Glomerular visceral epithelial cell (primary cell): ENCODE results near the gene SH3BP2.

Source experiments
- DNase-seq: peaks from one replicate; pipeline ENCODE4 v3.0.0-alpha.2; 2016; ENCODE audit errors: extremely low spot score

Gene SH3BP2, protein sequence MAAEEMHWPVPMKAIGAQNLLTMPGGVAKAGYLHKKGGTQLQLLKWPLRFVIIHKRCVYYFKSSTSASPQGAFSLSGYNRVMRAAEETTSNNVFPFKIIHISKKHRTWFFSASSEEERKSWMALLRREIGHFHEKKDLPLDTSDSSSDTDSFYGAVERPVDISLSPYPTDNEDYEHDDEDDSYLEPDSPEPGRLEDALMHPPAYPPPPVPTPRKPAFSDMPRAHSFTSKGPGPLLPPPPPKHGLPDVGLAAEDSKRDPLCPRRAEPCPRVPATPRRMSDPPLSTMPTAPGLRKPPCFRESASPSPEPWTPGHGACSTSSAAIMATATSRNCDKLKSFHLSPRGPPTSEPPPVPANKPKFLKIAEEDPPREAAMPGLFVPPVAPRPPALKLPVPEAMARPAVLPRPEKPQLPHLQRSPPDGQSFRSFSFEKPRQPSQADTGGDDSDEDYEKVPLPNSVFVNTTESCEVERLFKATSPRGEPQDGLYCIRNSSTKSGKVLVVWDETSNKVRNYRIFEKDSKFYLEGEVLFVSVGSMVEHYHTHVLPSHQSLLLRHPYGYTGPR

DNA sequence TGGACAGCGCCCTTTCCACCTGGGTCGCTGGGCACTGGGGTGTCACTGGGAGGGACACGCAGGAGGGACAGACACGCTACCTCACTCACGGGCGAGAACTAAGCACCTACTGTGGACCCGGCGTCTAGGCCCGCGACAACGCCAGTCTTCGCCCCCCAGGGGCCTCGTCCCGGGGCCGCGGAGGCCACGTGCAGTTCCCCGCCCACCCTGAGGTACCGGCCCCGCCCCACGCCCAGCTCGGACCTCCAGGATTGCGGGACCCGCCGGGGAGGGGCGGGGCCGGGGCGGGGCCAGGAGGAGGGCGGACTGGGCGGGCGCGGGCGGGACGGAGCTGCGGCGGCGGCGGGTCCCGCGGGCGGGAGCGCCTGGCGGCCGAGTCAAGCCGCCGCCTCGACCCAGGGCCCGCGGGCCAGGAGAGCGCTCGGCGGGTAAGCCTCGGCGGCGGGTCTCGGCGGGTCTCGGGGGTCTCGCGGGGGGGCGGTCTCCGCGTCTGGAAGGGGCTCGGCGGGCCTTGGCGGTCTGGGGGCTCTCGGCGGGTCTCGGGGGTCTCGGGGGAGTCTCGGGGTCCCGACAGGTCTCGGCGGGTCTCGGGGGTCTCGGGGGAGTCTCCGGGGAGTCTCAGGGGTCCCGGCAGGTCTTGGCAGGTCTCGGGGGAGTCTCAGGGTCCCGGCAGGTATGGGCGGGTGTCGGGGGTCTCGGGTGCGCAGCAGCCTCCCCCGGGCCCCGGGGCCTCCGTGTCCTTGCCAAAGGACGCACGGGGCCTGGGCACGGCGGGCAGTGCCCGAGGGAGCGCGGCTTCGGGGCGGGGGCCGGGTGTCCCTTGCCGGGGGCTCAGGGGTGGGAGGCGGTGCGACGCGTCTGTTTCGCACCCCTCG lies at the start of gene SH3BP2:
TSS of gene SH3BP2 (plus strand) at position 375 of the 875 bp plus-strand sequence. CDS start 27,533 bp downstream, outside the sequence.
- peak; percentile 84 for DNase-seq

DNA sequence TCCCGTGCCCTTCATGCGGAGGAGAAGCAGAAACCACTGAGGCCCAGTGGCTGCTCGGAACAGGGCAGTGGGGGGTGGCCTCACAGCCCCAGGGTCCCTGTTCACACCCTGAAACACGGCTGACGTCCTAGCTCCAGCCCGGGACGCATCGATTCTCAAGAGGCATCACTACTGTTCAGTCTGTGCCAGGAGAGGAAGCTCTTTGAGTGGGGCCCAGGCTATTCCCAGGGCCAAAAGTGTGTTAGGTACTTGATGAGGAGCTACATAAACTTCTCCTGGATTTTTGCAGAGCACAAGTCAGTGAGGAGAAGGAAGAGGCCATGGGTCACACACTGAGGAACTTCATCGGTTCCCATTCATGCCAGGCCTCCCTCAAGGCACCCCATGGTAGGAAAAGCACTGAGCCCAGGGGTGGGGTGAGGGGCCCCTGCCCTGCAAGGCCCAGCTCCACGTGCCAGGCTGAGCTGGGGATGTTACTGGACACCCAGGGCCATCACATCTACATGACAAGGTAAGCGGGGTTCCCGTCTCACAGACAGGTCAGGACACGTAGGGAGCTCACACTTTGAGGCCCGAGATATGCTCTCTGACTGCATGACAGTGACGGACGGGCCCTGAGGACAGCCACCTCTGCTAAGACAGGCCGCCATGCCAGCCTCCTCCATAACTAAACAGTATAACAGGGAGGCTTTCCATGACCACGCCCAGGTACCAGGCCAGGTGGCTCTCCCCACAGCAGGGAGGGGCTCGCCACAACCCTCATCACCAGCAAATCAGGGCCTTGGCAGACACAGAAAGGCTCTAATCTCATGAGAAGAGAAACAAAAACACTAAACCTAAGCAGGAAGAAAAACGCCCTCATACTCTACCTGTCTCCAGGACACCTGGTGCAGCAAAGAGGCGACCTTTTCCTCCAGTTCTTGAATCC lies 49.1 kb upstream of the SH3BP2 start:
- DNase-seq = no peak

DNA sequence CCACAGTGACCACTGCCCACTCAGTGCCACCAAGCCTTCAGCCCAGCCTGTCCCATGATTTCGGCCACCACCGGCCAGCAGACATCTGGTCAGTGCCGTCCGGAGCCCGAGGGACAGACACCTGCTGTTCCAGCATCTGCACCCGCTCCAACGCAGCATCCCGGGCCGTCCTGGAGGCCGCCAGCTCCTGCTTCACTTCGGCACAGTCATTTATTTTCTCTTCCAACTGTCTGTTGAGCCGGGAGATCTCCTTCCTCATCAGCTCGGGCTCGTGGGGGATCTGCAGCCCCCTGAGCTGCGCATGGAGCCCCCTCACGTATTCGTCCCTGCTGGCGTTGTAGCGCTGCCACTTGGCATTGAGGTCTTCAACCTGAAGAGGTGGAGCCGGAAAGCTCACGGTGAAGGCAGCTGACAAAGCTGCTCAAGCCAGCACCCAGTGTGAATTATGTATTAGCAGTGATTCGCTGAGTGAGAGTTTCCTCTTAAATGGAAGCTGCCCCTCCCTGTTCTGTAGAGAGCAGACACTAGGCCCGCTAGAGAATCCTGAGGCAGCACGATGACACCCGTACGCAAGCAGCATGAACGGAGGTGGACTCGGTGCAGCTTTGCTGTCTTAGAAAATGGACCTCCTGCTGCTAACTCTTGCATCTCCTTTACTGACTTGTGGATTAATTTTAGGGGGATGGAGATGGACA lies 48.2 kb upstream of the SH3BP2 start:
- no peak for DNase-seq

DNA sequence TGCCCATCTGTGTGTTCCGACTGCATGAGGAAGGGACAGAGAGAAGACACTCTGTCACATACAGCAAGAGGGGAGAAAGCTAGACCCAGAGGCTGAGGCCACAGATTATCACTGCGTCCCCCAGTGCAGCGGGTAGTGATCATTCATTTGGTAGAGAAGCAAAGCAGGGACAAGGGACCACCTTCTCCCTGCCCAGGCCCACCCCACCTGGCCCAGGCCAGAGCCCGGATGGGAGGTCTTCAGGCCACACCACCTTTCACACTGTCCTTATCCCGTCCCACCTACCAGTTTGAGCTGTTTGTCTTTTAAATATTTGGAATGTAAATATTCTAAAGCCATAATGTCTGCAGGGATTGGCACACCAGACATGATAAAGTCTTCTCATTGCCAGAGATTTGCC lies 47.4 kb upstream of the SH3BP2 start:
- DNase-seq = no peak

DNA sequence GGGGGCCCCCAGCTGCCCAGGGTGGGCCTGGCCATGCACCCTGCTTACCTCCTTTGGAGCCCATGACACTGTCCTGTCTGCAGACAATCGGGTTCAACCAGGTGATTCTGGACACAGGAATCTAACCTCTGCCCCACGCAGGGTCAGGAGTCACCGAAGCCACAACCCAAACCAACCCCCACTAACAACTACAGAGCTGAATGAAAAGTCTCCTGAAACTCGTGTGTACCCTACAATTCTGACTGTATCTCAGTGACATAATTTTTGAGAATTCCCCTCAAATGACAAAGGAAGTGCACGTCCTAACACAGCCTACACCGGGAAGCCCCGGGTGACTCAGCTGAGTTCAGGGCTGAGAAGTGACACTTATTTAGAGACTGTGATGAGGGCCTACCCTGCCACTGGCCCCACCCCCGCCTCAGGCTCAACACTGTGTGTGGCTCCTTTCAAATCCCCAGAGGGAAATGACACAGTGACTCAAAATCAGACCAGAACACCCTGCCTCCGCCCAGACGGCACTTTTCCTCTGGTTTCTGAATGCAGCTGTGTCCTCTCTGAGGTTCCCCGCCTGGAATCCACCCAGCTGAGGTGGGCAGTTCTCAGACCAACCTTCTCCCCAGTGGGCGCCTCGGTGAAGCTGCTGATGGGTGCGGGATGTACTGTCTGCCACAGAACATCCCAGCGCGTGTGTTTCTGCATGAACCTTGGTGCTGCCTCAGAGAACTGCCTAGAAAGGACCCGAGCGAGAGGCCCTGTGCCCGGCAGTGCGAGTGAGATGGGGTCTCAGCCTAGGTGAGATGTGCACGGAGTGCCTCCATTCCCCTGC lies 46.7 kb upstream of the SH3BP2 start:
- DNase-seq = peak; percentile 68

DNA sequence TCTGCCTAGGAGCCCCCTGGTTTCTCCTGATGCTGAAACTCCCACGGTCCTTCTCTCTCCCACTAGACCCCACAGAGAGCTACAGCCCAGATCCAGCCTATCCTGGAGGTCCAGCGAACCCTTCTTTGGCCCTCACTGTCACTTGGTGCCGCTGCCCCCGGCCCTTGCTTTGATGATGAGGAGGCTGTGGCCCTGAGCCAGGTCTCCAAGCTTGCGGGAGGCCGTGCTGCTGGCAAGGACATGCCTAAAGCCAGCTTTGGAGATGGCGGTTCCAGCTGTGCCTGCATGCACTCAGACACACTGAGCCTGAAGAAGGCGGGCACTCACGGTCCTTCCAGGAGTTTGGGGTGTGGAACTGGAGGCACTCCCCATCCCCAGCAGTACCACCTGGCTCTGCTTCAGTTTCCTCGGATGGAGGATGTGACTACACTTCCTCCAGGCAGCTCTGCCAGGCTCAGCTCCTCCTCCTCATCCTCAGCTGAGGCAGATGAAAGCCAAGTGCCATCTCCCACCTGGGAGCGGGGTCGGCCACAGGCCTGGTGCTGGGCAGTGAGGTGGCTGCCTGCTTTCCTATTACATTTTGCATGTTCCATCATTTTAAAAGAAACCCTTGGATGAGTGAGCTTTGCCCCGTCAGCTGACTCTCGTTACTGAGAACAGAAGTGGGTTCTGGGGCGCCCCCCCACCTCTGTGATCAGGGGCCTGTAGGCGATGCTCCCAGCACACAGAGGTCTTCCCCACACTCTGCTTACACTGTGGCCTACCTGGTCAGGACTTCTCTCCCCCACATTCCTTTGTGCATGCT lies 45.8 kb upstream of the SH3BP2 start:
- no peak for DNase-seq

DNA sequence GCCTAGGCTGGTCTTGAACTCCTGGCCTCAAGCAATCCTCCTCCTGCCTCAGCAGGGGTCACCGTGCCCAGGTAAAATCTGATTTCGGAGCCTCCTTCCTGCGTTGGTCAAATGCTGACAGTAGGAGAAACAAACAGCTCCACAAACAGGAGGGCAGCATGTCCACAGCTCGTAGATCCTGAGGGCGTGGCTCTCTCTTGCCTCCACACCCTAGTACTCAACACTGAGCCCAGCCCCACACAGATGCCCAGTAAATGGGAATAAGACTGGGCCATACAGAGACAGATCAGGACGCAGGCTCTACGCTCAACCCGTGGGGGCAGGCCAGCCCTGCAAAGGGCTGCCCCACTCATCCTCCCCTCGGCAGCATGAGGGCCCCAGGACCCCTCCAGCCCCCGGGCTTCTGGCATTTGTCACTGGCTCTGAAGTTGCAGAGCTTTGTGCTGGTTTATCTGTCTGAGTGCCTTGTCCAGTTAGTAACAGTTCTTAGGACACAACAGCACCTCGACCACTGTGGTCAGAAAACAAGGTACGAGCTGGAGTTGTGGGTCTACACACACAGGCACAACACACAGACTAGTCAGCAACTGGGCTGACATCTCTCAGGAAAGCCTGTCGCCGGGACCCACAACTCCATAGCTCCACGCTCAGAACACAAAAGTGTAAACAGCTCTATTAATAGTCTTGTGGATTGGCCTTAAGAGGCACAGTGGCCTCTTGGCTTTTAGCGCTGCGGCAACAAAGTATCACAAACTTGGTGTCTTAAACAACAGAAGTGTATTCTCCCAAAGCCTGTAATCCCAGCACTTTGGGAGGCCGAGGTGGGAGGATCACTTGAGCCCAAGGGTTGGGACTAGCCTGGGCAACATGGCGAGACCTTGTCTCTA lies 41.9 kb upstream of the SH3BP2 start:
- DNase-seq = no peak

DNA sequence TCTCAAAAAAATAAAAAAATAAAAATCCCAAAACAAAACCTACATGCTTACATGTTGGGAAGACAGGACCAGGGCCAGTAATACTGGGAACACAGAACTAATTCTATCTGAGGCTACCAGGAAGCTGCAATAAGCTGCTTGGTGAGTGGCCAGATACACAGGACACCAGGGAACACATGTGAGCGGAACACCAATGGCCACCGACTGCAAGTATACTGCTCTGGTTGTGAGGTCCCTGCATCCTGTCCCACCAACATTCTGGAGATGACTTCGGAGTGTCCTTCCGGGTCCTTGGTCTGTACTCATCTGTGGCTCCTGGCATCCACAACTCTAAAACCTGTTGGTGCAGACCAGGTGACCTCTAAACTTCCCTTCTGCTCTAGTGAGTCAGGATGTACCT lies 39.4 kb upstream of the SH3BP2 start:
- no peak for DNase-seq

DNA sequence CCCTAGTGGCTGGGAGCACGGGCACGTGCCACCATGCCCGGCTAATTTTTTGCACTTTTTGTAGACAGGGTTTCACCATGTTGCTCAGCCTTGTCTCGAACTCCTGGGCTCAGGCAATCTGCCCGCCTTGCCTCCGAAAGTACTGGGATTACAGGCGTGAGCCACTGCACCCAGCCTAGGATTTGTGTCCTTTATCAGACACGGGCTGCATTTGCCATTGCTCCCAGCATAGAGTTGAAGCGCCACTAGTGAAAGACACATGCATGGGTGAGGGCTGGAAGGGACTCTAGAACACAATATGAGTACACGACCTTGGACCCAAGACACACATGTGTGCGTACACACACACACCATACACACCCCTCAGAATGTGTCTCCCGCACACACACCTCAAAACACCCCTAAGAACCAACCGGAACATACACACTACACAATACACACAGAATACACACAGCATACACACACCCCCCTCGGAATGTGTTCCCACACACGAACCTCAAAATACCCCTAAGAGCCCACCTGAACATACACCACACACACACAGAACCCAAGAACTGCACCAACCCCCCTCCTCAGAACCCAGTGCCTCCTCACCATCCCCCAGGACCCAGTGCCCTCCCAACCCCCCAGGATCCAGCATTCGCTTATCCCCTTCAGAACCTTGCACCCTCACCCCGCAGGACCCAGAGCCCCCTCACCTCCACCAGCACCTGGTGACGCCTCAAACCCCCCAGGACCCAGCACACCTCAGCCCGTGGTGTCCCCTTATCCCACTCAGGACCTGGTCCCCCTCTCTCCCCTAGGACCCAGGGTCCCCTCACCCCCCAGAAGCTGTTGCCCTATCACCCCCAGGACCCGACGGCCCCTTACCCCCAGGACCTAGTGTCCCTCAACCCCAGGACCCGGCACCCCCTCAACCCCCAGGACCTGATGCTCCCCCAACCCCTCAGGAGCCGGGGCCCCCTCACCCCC lies 37.8 kb upstream of the SH3BP2 start:
- DNase-seq = no peak

DNA sequence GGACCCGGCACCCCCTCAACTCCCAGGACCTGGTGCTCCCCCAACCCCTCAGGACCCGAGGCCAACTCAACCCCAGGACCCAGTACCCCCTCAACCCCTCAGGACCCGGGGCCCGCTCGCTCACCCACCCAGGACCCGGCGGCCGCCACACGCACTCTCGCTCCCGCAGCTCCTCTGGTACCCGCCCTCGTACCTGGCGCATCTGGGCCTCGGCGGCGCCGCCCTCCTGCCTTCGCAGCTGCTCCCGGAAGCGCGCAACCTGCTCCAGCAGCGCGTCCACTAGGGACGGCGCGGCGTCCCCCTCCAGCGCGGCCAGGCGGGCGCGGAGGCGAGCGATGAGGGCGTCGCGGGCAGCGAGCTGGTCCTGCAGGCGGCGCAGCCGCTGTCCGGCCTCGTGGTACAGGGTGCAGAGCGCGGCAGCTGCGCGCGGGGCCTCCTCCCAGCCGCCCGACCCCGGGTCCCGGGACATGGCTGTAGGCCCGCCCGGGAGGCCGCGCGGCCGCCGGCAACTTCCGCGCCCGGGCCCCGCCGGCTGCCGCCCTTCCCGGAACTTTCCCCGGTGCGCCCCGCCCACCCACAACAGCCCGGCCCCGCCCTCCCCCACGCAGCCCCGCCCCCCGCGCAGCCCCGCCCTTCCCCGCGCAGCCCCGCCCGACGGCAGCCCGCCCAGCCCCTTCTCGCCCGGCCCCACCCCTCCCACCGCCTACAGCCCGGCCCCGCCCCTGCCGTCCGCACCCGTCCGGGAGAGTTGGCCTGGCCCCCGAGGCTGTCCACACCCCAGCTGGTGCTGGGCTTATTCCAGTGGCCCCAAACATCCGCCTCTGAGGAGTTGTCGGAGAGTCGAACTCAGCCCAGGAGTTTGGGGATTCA lies 36.8 kb upstream of the SH3BP2 start, which contains the start of gene TNIP2:
TSS of gene TNIP2 (minus strand) at position 516 of the 870 bp plus-strand sequence. CDS start at position 469, 47 bp downstream.
- peak; percentile 87 for DNase-seq

DNA sequence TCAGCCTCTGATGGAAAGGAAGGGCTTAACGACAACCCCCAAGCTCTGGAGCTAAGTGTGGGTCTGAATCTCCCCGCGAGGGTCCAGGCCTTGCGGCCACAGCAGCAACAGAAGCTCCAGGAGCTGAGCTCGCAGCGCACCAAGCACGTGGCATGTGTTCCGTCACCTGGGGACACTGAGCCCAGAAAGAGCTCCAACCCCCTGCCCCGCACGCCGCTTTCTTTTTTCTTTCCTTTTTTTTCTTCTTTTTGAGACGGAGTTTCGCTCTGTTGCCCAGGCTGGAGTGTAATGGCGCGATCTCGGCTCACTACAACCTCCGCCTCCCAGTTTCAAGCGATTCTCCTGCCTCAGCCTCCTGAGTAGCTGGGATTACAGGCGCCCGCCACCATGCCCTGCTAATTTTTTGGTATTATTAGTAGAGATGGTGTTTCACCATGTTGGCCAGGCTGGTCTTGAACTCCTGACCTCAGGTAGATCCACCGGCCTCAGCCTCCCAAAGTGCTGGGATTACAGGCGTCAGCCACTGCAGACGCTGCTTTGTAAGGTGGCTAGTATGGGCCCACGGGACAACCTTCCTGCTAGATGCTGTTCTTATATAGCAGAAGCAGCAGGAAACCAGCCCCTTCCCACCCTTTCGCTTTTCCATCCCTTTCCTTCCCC lies 36.1 kb upstream of the SH3BP2 start:
- no peak for DNase-seq

DNA sequence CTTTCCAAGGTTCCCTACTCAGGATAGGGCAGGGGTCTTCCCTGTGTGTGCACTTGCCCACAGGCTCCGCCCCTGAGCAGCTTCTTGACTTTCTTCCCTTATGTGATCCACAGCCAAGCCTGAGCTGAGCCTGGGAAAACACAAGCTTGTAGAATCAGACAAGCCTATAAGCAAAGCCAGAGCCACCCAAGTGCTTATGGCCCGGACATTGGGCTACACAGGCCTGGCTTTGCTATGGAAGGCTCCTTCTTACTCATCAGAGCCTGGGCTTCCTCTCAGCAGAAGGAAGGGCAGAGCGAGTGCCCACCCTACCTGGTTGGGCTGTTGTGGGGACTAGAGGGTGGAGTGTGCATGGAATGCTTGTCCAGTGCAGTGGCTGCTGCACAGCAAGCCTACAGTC lies 35.5 kb upstream of the SH3BP2 start:
- no peak for DNase-seq

DNA sequence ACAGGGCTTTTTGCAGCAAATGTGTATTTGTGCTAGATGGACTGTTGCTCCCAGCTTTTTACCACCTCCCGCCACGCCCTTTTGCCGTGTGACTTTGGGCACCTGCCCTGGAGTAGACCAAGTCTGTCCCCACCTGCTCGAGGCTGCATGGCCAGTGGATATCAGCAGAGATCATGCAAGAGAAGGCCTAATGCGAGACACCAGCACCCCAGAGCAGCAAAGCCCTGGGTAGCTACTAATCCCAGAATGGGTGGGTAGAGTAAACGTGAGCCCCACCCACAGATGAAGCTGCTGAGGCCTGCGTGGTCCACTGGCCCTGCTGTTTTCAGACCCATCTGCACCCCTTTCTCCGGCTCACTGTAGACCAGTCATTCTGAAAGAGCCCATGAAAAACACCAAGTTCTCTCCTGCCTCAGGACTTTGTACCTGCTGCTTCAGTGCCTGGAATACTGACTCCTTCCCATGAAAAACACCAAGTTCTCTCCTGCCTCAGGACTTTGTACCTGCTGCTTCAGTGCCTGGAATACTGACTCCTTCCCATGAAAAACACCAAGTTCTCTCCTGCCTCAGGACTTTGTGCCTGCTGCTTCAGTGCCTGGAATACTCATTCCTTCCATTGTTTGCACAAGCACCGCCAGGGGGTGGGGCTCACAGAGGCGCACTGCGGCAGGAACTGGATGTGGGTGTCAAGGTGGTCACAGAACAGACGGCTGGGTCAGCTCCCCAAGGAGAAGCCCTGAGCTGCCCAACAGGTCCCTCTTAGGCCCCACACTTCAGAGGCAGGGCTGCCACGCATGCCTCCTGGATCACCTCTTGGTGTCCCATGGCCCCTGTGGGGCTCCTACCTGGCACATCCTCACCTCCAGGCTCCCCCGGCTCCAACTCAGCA lies 31.6 kb upstream of the SH3BP2 start:
- no peak for DNase-seq

DNA sequence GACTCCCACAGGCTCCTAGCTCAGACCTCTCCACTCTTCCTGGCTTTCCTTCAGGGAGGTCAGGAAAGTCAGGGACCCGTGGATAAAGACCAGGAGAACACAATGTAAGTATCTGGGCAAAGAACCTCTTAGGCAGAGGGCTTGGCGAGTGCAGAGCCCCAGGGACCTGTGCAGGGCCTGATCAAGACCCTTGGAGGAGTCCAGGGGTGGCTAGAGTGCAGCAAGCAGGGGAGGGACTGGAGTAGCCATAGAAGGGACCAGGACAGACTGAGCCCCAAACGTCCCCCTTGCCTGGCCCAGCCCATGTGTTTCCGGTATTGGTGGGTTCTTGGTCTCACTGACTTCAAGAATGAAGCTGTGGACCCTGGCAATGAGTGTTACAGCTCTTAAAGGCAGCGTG lies 30.8 kb upstream of the SH3BP2 start:
- DNase-seq = no peak
